SK-N-SH (cell line): ENCODE results near the gene FRY. TPM values are rescaled to one million over a fixed set of nuclear protein-coding genes. Genes with fewer than 3 reads are reported as not detected.
"Not testable (repeated sequence)": the region's sequence is repeated elsewhere in the genome, so short reads cannot be mapped to it uniquely, and the experiment has no call there.

Experiments
- CTCF ChIA-PET: fragments of 300-600, 350-600 bp; formaldehyde crosslinking; extraction: SDS; loops from one replicate; lab custom pipeline; 2021; lab: Yijun Ruan, JAX
- POLR2A ChIA-PET: fragments of 350-600 bp; sonication (Branson Sonifier 250); formaldehyde crosslinking; extraction: SDS; loops from one replicate; lab custom pipeline; 2020; ENCODE audit warnings: antibody characterized with exemption, inconsistent platforms; lab: Yijun Ruan, JAX
- DNase-seq: peaks from one replicate; pipeline ENCODE4 v3.0.0; 2012
- H2AFZ ChIP-seq: fragments of 200-600 bp; sonication (generic); 2 replicates; pipeline ENCODE4 v1.8.1; 2016; ENCODE audit warnings: antibody characterized with exemption, mild to moderate bottlenecking, low read depth
- H3F3A ChIP-seq: fragments of 200-600 bp; sonication (generic); replicated peaks from 2 replicates; pipeline ENCODE3; 2016; ENCODE audit warnings: antibody characterized with exemption, mild to moderate bottlenecking; ENCODE audit not compliant: insufficient read depth
- H3K27ac ChIP-seq, 2 experiments: fragments of 200-500 bp in 1 of 2; fragments of 200-600 bp in 1 of 2; sonication (Bioruptor generic) in 1 of 2; sonication (generic), shearing (Covaris generic) in 1 of 2; 2 replicates each; pipeline versions ENCODE4 v1.5.1 to v1.6.1; 2014 to 2016; ENCODE audit warnings: low read depth in 2 of 2, inconsistent platforms in 1 of 2, low read length in 1 of 2, mild to moderate bottlenecking in 1 of 2, mixed read lengths in 1 of 2
- H3K27me3 ChIP-seq: fragments of 200-600 bp; sonication (generic), shearing (Covaris generic); 2 replicates; pipeline ENCODE4 v1.6.1; 2016; ENCODE audit warnings: mixed run types; ENCODE audit not compliant: insufficient read depth
- H3K36me3 ChIP-seq, 2 experiments: fragments of 200-500 bp in 1 of 2; fragments of 200-600 bp in 1 of 2; sonication (Bioruptor generic) in 1 of 2; sonication (generic) in 1 of 2; replicated peaks in 1 of 2; 2 replicates each; pipeline versions ENCODE3 to v1.5.1; 2014 to 2016; ENCODE audit warnings: low read length in 1 of 2, mild to moderate bottlenecking in 1 of 2; ENCODE audit not compliant: insufficient read depth in 2 of 2, control insufficient read depth in 1 of 2
- H3K4me1 ChIP-seq, 2 experiments: fragments of 200-500 bp in 1 of 2; fragments of 200-600 bp in 1 of 2; sonication (Bioruptor generic) in 1 of 2; sonication (generic), shearing (Covaris generic) in 1 of 2; 2 replicates each; pipeline versions ENCODE4 v1.5.1 to v1.6.1; 2014 to 2016; ENCODE audit warnings: low read depth in 1 of 2, low read length in 1 of 2, mixed run types in 1 of 2; ENCODE audit not compliant: insufficient read depth in 2 of 2, control insufficient read depth in 1 of 2
- H3K4me2 ChIP-seq: fragments of 200-600 bp; sonication (generic), shearing (Covaris generic); 2 replicates; pipeline ENCODE4 v1.6.1; 2017; ENCODE audit warnings: mixed run types
- H3K4me3 ChIP-seq, 2 experiments: fragments of 200-500 bp in 1 of 2; fragments of 200-600 bp in 1 of 2; sonication (Bioruptor generic) in 1 of 2; sonication (generic), shearing (Covaris generic) in 1 of 2; 2 replicates each; pipeline versions ENCODE4 v1.5.1 to v1.8.1; 2014 to 2016; ENCODE audit warnings: low read depth in 2 of 2, inconsistent platforms in 1 of 2, low read length in 1 of 2, mild to moderate bottlenecking in 1 of 2, mixed read lengths in 1 of 2, moderate library complexity in 1 of 2
- H3K79me2 ChIP-seq: fragments of 200-600 bp; sonication (generic); 2 replicates; pipeline ENCODE4 v1.8.1; 2017; ENCODE audit warnings: mild to moderate bottlenecking; ENCODE audit not compliant: insufficient read depth
- H3K9ac ChIP-seq: fragments of 200-600 bp; sonication (generic); 2 replicates; pipeline ENCODE4 v1.6.1; 2017; ENCODE audit warnings: mixed run types
- H3K9me2 ChIP-seq: fragments of 200-600 bp; sonication (generic); 2 replicates; pipeline ENCODE4 v1.6.1; 2017; ENCODE audit warnings: mixed run types
- H3K9me3 ChIP-seq: fragments of 200-600 bp; sonication (generic); 2 replicates; pipeline ENCODE4 v1.6.1; 2017; ENCODE audit warnings: mixed run types, mild to moderate bottlenecking, moderate library complexity
- H4K20me1 ChIP-seq: fragments of 200-600 bp; sonication (generic); 2 replicates; pipeline ENCODE4 v1.6.1; 2017; ENCODE audit warnings: mild to moderate bottlenecking, mixed run types; ENCODE audit not compliant: insufficient read depth
- EP300 ChIP-seq, 2 experiments: IDR thresholded peaks; 2 replicates each; pipeline versions ENCODE4 v1.4.0 to v1.6.1; 2012; ENCODE audit warnings: borderline replicate concordance in 1 of 2, low read depth in 1 of 2, low read length in 1 of 2
- FOSL2 ChIP-seq: IDR thresholded peaks from 2 replicates; pipeline ENCODE4 v1.4.0; 2012; ENCODE audit warnings: low read depth, mild to moderate bottlenecking, moderate library complexity, borderline replicate concordance
- POLR2AphosphoS5 ChIP-seq: IDR thresholded peaks from 2 replicates; pipeline ENCODE4 v1.6.1; 2012; ENCODE audit warnings: low read depth, low read length
- RAD21 ChIP-seq: IDR thresholded peaks from 2 replicates; pipeline ENCODE4 v1.6.1; 2012; ENCODE audit warnings: mild to moderate bottlenecking, low read length
- WGBS: methylation state at CpG from one replicate; pipeline ENCODE4 v1.1.6; 2017; ENCODE audit warnings: low lambda C conversion rate; 5-methylcytosine and 5-hydroxymethylcytosine counted together
- polyA plus RNA-seq, 3 experiments: library from polyadenylated mRNA; depleted of rRNA; stranded (reverse); fragments of >200 nt; gene quantifications; 2 replicates each; pipeline ENCODE4 v1.2.3, GENCODE V29; 2012
- TF ChIP-seq, protein P1 (sequence below): IDR thresholded peaks from 2 replicates; pipeline ENCODE4 v1.6.1; 2012; ENCODE audit warnings: mild to moderate bottlenecking, low read depth, low read length, moderate library complexity
- TF ChIP-seq, protein P2 (sequence below): IDR thresholded peaks from 2 replicates; pipeline ENCODE4; 2012
- TF ChIP-seq, protein P3 (sequence below): fragments of 150-350 bp; IDR thresholded peaks from 2 replicates; pipeline ENCODE4 v1.6.1; 2016; ENCODE audit warnings: mild to moderate bottlenecking, low read depth, low read length
- TF ChIP-seq, protein P4 (sequence below): IDR thresholded peaks from 2 replicates; pipeline ENCODE4 v1.4.0; 2012; ENCODE audit warnings: low read depth, borderline replicate concordance

Gene FRY
- polyA plus RNA-seq, 1 of the 3 experiments (the other 2 are of a cell fraction) = 1.4 TPM

DNA sequence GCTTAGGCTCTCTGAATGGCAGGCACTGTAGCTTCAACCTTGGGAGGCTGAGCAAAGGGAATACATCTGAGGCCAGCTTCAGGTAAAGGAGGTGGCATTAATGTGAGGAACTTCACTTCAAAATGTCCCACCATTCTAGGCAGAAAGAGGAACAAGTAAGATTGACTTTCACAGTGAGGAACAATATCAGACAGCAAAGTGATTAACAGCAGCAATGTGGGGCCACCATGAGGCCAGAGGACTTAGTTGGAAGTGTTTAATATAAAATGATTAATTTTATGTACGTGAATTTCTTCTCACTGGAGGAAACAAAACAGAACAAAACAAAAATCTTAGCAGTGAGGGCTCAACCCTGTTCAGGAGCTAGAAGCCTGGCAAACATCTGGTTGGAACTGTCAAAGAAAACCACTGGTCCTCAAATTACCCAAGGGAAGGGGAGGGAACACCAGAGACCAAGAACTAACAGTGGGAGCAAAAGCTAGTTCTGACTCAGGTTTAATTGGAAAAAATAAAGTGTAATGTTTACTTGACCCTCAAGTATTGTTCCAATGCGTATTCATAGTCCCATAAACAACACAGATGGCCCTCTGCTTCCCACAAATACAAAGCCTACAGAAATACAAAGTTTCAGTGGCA lies 43.9 kb upstream of the FRY start (continued):
- TF ChIP-seq, protein P1, sequence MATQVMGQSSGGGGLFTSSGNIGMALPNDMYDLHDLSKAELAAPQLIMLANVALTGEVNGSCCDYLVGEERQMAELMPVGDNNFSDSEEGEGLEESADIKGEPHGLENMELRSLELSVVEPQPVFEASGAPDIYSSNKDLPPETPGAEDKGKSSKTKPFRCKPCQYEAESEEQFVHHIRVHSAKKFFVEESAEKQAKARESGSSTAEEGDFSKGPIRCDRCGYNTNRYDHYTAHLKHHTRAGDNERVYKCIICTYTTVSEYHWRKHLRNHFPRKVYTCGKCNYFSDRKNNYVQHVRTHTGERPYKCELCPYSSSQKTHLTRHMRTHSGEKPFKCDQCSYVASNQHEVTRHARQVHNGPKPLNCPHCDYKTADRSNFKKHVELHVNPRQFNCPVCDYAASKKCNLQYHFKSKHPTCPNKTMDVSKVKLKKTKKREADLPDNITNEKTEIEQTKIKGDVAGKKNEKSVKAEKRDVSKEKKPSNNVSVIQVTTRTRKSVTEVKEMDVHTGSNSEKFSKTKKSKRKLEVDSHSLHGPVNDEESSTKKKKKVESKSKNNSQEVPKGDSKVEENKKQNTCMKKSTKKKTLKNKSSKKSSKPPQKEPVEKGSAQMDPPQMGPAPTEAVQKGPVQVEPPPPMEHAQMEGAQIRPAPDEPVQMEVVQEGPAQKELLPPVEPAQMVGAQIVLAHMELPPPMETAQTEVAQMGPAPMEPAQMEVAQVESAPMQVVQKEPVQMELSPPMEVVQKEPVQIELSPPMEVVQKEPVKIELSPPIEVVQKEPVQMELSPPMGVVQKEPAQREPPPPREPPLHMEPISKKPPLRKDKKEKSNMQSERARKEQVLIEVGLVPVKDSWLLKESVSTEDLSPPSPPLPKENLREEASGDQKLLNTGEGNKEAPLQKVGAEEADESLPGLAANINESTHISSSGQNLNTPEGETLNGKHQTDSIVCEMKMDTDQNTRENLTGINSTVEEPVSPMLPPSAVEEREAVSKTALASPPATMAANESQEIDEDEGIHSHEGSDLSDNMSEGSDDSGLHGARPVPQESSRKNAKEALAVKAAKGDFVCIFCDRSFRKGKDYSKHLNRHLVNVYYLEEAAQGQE = no peak
- TF ChIP-seq, protein P2, sequence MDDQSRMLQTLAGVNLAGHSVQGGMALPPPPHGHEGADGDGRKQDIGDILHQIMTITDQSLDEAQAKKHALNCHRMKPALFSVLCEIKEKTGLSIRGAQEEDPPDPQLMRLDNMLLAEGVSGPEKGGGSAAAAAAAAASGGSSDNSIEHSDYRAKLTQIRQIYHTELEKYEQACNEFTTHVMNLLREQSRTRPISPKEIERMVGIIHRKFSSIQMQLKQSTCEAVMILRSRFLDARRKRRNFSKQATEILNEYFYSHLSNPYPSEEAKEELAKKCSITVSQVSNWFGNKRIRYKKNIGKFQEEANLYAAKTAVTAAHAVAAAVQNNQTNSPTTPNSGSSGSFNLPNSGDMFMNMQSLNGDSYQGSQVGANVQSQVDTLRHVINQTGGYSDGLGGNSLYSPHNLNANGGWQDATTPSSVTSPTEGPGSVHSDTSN = no peak
- TF ChIP-seq, protein P3, sequence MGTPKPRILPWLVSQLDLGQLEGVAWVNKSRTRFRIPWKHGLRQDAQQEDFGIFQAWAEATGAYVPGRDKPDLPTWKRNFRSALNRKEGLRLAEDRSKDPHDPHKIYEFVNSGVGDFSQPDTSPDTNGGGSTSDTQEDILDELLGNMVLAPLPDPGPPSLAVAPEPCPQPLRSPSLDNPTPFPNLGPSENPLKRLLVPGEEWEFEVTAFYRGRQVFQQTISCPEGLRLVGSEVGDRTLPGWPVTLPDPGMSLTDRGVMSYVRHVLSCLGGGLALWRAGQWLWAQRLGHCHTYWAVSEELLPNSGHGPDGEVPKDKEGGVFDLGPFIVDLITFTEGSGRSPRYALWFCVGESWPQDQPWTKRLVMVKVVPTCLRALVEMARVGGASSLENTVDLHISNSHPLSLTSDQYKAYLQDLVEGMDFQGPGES = no peak
- TF ChIP-seq EP300 (IDR thresholded peaks at IDR 0.05; ENCODE audit: borderline replicate concordance in 1 of 2, low read depth in 1 of 2, low read length in 1 of 2) = no peak

DNA sequence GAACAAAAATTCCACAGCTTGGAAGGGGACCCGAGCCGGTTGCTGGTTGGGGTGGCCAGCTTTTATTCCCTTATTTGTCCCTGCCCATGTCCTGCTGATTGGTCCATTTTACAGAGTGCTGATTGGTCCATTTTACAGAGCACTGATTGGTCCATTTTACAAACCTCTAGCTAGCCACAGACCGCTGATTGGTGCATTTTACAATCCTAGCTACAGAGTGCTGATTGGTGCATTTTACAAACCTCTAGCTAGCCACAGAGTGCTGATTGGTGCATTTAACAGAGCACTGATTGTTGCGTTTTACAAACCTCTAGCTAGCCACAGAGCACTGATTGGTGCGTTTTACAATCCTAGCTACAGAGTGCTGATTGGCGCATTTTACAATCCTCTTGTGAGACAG lies 37.2 kb upstream of the FRY start:
- H3K9me2 ChIP-seq, H3K27me3 ChIP-seq, H3K36me3 ChIP-seq, H4K20me1 ChIP-seq, H3F3A ChIP-seq, H3K9ac ChIP-seq, H3K9me3 ChIP-seq, H3K79me2 ChIP-seq, H3K4me3 ChIP-seq, H2AFZ ChIP-seq, H3K4me1 ChIP-seq, H3K27ac ChIP-seq, POLR2A ChIA-PET, DNase-seq, H3K4me2 ChIP-seq: not testable (repeated sequence)
- WGBS = 87% methylated on average over 6 of the region's 6 CpGs
- CTCF ChIA-PET = interaction anchor here (0.9 kb wide), 1 partner anchor 26 kb away, joined by 4 read pairs; no protein-coding TSS in a partner anchor

DNA sequence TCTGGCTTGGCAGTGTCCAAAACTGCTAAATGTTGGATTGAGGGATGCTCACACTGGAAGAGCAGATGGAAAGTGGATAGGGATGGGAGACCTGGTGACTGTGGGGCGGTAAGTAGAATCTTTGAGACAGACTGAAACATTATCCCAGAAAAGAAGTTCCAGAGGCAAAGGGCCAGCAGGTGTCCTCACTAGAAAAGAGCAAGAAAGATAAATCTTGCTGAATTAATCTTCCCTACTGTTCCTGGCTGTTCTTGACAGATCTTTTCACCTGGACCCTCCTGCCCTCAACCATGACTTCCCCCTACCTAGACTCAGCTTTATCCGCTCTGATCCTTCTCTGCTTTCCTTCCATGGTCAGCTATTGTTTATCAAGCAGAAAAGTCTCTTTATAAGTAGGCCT lies 35.0 kb upstream of the FRY start:
- DNase-seq = no peak
- 54% methylated on average over 2 of the region's 2 CpGs for WGBS
- no peak overlapping the region for H3K4me3 ChIP-seq
- no peaks in the 10 kb centered on the region for H3K9me3 ChIP-seq
- H3K9me2 ChIP-seq = no peaks in the 10 kb centered on the region
- ChIA-PET POLR2A (no interaction called here), CTCF (interaction anchor here (0.6 kb wide), 1 partner anchor 87 kb away, joined by 7 read pairs; no protein-coding TSS in a partner anchor)
- no peak overlapping the region for H3K27ac ChIP-seq
- no peak overlapping the region for H2AFZ ChIP-seq
- H3K4me2 ChIP-seq = no peak overlapping the region
- H3K36me3 ChIP-seq = no peaks in the 10 kb centered on the region
- H3K27me3 ChIP-seq = no peaks in the 10 kb centered on the region
- no peaks in the 10 kb centered on the region for H4K20me1 ChIP-seq
- no peaks in the 10 kb centered on the region for H3K4me1 ChIP-seq
- TF ChIP-seq FOSL2 (no peak), POLR2AphosphoS5 (no peak), RAD21 (no peak)
- TF ChIP-seq, protein P4, sequence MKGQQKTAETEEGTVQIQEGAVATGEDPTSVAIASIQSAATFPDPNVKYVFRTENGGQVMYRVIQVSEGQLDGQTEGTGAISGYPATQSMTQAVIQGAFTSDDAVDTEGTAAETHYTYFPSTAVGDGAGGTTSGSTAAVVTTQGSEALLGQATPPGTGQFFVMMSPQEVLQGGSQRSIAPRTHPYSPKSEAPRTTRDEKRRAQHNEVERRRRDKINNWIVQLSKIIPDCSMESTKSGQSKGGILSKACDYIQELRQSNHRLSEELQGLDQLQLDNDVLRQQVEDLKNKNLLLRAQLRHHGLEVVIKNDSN = no peak
- no peaks in the 10 kb centered on the region for H3K79me2 ChIP-seq
- H3K9ac ChIP-seq = no peak overlapping the region
- no peaks in the 10 kb centered on the region for H3F3A ChIP-seq
